Fibroblast of villous mesenchyme (primary cell): ENCODE data around the gene PIK3C2G. TPM values are rescaled to one million over a fixed set of nuclear protein-coding genes. Genes with fewer than 3 reads are reported as not detected.
"Not testable (repeated sequence)": the region's sequence is repeated elsewhere in the genome, so short reads cannot be mapped to it uniquely, and the experiment has no call there.

ENCODE experiments used
- DNase-seq: peaks from one replicate; pipeline ENCODE4 v3.0.0-alpha.2; 2010; ENCODE audit warnings: low read depth
- H3K4me3 ChIP-seq: 2 replicates; pipeline ENCODE4 v1.5.1; 2011; ENCODE audit warnings: low read depth, mild to moderate bottlenecking, low read length
- CTCF ChIP-seq: IDR thresholded peaks from 2 replicates; pipeline ENCODE4 v1.5.1; 2012; ENCODE audit warnings: low read depth, mild to moderate bottlenecking, low read length; ENCODE audit not compliant: insufficient read depth
- total RNA-seq: library from RNA; depleted of rRNA; stranded (reverse); fragments of >200 nt; gene quantifications from 2 replicates; pipeline ENCODE4 v1.2.3, GENCODE V29; 2012

The PIK3C2G gene
- total RNA-seq, 1 donor = not detected

- no peak overlapping the region for H3K4me3 ChIP-seq
- DNase-seq = no peak
- TF ChIP-seq CTCF = no peak
Observed at GRCh38 chr12:18689771-18690170, 428.5 kb downstream of the PIK3C2G start.

- no peak for TF ChIP-seq CTCF
- no peak overlapping the region for H3K4me3 ChIP-seq
- peak; percentile 10 for DNase-seq
Observed at GRCh38 chr12:18690653-18691052, 429.3 kb downstream of the PIK3C2G start.

- not testable (repeated sequence) for DNase-seq, H3K4me3 ChIP-seq
Observed at GRCh38 chr12:18693986-18694385, 432.7 kb downstream of the PIK3C2G start.

- DNase-seq = peak; percentile 54
- no peak for TF ChIP-seq CTCF
- no peak overlapping the region for H3K4me3 ChIP-seq
Observed at GRCh38 chr12:18696971-18697602, 435.8 kb downstream of the PIK3C2G start.

Other genes starting within 250 kb of the PIK3C2G start
- 0.32 TPM in 1 of 2 replicates, not detected in the other for gene RERGL, start 171.3 kb upstream of the PIK3C2G start, total RNA-seq